Naive thymus-derived CD8-positive, alpha-beta T cell (primary cell): ENCODE data around the gene CDHR2. TPM values are rescaled to one million over a fixed set of nuclear protein-coding genes. Genes with fewer than 3 reads are reported as not detected.
A peak's percentile ranks its signal among the peaks of the same experiment; 100 is the strongest.

ENCODE experiments used
- ATAC-seq, 2 donors: fragments of 150-1000 bp; cut with Tn5 transposase in 1 of 2; sonication (Bioruptor Pico), chemical (Tn5 transposase) in 1 of 2; 1 replicate in 1 of 2; 2 replicates in 1 of 2; pipeline ENCODE4 v1.10.0; 2021; ENCODE audit warnings: mild to moderate bottlenecking in 2 of 2, moderate library complexity in 2 of 2
- POLR2A ChIA-PET: fragments of 350-600 bp; sonication (Branson Sonifier 250); formaldehyde crosslinking; loops from one replicate; lab custom pipeline; 2021; ENCODE audit warnings: antibody characterized with exemption; lab: Charles Lee
- DNase-seq, 10 donors: peaks; one replicate each; pipeline versions ENCODE4 v3.0.0 to v3.0.0-alpha.2; 2020 to 2022
- H3K27ac Mint-ChIP-seq, 10 donors: one replicate each; pipeline ENCODE4 v1.8.0; 2020 to 2022; ENCODE audit warnings: mild to moderate bottlenecking in 10 of 10, mixed read lengths in 10 of 10, moderate library complexity in 4 of 10, inconsistent platforms in 1 of 10
- H3K27me3 Mint-ChIP-seq, 5 donors: one replicate each; pipeline ENCODE4 v1.8.0; 2021 to 2022; ENCODE audit warnings: mixed read lengths in 5 of 5
- H3K36me3 Mint-ChIP-seq, 3 donors: one replicate each; pipeline ENCODE4 v1.8.0; 2020 to 2022; ENCODE audit warnings: mixed read lengths in 3 of 3, mild to moderate bottlenecking in 2 of 3, inconsistent platforms in 1 of 3
- H3K4me1 Mint-ChIP-seq, 4 donors: one replicate each; pipeline ENCODE4 v1.8.0; 2021 to 2022; ENCODE audit warnings: mixed read lengths in 4 of 4
- H3K4me3 Mint-ChIP-seq, 10 donors: one replicate each; pipeline ENCODE4 v1.8.0; 2020 to 2022; ENCODE audit warnings: mild to moderate bottlenecking in 10 of 10, mixed read lengths in 10 of 10, moderate library complexity in 6 of 10, inconsistent platforms in 1 of 10
- H3K9me3 Mint-ChIP-seq, 9 donors: one replicate each; pipeline ENCODE4 v1.8.0; 2020 to 2022; ENCODE audit warnings: mixed read lengths in 9 of 9, mild to moderate bottlenecking in 3 of 9, inconsistent platforms in 1 of 9, moderate library complexity in 1 of 9
- polyA plus RNA-seq, 3 donors: library from polyadenylated mRNA; unstranded; fragments of 300-500 nt; fragmentation: Illumina TruSeq; gene quantifications; one replicate each; pipeline ENCODE4 v1.2.3, GENCODE V29; 2021
- total RNA-seq, 8 experiments: library from RNA in 2 of 8; stranded (reverse) in 2 of 8; gene quantifications; one replicate each; pipeline ENCODE4 v1.2.3 and lab custom pipeline; 2021 to 2026

The CDHR2 gene
- total and polyA plus RNA-seq, 5 experiments from 2014 or later = 0.26 to 4.8 (median 3.6) TPM; not detected in 2

DNA sequence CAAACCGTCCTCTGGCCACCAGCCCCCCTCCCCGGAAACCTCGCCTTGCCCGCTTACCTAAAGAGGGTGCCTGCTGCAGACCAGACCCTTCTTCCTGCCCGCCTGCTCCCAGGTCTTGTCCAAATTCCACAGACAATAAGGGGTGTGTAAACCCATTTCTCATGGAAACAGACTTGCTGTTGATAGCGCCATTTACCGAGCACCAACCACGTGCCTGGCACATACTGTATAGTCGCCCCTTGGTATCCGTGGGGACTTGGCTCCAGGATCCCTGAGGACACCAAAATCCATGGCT, 25.1 kb downstream of the CDHR2 start:
- H3K27ac Mint-ChIP-seq = peak overlapping the region in 1 of 10 donors; percentile 28
- peaks cover 0 to 5% (median 0%) of the 10 kb centered on the region in 5 donors for H3K27me3 Mint-ChIP-seq
- ATAC-seq (no peak), DNase-seq (no peak)
- H3K4me1 Mint-ChIP-seq = peaks cover 3 to 12% (median 6%) of the 10 kb centered on the region in 4 donors
- POLR2A ChIA-PET = interaction anchor here (1.0 to 3.3 kb wide), 4 partner anchors 30 to 158 kb away, joined by 3 to 15 read pairs (median 7); partner anchors contain the start of gene CLTB
- no peak overlapping the region for H3K4me3 Mint-ChIP-seq
- no peaks in the 10 kb centered on the region for H3K36me3 Mint-ChIP-seq
- H3K9me3 Mint-ChIP-seq = no peaks in the 10 kb centered on the region

DNA sequence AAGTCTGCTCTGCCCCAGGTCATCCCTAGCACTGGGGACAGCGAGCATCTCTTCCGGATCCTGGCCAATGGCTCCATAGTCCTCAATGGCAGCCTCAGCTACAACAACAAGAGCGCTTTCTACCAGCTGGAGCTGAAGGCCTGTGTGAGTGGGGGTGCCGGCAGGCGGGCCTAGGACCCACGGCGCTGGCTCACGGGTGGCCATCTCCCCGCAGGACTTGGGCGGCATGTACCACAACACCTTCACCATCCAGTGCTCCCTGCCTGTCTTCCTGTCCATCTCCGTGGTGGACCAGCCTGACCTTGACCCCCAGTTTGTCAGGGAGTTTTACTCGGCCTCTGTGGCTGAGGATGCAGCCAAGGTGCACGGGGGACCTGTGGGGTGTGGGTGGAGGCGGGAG, 25.9 kb downstream of the CDHR2 start:
- POLR2A ChIA-PET = interaction anchor here (1.8 to 3.3 kb wide), 2 partner anchors 31 to 158 kb away, joined by 5 to 15 read pairs; partner anchors contain the start of gene CLTB
- Mint-ChIP-seq H3K27me3 (peaks cover 0 to 3% (median 0%) of the 10 kb centered on the region in 5 donors), H3K36me3 (no peaks in the 10 kb centered on the region), H3K9me3 (no peaks in the 10 kb centered on the region), H3K4me3 (no peak overlapping the region), H3K4me1 (peaks cover 3 to 11% (median 6%) of the 10 kb centered on the region in 4 donors), H3K27ac (no peak overlapping the region)
- ATAC-seq (no peak), DNase-seq (no peak)

DNA sequence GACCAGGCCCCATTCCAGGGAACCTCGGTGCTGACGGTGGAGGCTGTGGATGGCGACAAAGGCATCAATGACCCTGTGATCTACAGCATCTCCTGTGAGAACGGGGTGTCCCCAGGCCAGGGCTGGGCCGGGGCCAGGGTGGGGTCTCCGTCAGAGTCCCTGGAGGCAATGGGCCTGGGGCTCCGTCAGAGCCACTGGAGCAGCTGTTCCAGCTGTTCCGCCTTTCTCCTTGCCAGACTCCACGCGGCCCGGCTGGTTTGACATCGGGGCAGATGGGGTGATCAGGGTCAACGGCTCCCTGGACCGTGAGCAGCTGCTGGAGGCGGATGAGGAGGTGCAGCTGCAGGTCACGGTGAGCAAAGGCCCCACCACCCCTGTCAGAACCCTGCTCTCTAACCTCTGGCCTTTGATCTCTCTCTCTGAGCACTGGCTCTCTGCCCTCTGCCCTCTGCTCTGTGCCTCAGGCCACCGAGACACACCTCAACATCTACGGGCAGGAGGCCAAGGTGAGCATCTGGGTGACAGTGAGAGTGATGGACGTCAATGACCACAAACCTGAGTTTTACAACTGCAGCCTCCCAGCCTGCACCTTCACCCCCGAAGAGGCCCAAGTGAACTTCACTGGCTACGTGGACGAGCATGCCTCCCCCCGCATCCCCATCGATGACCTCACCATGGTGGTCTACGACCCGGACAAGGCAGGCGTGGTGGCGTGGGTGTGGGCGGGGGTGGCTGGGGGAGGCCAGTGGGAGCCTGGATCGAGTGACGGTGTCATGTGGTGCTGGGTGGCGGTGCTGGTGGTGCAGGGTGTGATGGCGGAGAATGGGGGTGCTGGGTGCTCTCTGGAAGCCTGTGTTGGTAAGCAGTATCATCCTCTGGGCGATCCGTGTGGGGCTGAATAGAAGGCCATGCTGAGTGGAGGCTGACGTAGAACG, 26.6 kb downstream of the CDHR2 start:
- POLR2A ChIA-PET = interaction anchor here (3.3 kb wide), 1 partner anchor 32 kb away, joined by 15 read pairs; no protein-coding TSS in a partner anchor
- peaks cover 3 to 11% (median 6%) of the 10 kb centered on the region in 4 donors for H3K4me1 Mint-ChIP-seq
- H3K27ac Mint-ChIP-seq = peak overlapping the region in 2 of 10 donors; percentile 27 to 36
- H3K4me3 Mint-ChIP-seq = no peak overlapping the region
- no peak for DNase-seq
- H3K36me3 Mint-ChIP-seq = no peaks in the 10 kb centered on the region
- no peaks in the 10 kb centered on the region for H3K9me3 Mint-ChIP-seq
- H3K27me3 Mint-ChIP-seq = peaks cover 0 to 3% (median 0%) of the 10 kb centered on the region in 5 donors
- no peak for ATAC-seq

DNA sequence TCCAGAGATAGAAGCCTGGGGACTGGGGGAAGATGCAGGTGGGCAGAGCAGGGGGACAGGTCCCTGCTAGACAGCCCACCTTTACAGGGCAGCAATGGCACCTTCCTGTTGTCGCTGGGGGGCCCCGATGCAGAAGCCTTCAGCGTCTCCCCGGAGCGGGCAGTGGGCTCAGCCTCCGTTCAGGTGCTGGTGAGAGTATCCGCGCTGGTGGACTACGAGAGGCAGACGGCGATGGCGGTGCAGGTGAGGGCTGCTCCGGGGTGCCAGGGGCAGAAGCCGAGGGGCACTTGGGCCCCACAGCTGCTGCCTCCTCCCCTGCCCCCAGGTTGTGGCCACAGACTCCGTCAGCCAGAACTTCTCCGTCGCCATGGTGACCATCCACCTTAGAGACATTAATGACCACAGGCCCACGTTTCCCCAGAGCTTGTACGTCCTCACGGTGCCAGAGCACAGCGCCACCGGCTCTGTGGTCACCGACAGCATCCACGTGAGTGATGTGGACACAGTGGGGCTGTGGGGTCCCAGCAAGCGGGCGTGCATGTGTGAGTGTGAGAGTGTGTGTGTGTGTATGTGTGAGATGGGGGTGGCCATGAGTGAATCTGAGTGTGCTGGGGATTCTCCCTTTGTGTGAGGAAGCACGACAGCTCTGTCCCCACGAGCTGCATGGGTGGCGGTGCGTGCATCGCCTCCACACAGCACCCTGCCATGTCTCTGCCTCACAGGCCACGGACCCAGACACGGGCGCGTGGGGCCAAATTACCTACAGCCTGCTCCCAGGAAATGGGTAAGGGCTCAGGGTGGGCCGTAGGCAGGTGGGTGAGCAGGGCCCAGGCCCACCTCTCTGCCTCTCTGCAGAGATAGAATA, 28.4 kb downstream of the CDHR2 start:
- no peaks in the 10 kb centered on the region for H3K36me3 Mint-ChIP-seq
- no peak overlapping the region for H3K4me3 Mint-ChIP-seq
- DNase-seq (no peak), ATAC-seq (no peak)
- peaks cover 3 to 11% (median 6%) of the 10 kb centered on the region in 4 donors for H3K4me1 Mint-ChIP-seq
- H3K9me3 Mint-ChIP-seq = no peaks in the 10 kb centered on the region
- no peaks in the 10 kb centered on the region for H3K27me3 Mint-ChIP-seq
- H3K27ac Mint-ChIP-seq = no peak overlapping the region
- POLR2A ChIA-PET = interaction anchor here (1.8 kb wide), 1 partner anchor 40 kb away, joined by 6 read pairs; the partner anchor contains the start of gene RNF44

DNA sequence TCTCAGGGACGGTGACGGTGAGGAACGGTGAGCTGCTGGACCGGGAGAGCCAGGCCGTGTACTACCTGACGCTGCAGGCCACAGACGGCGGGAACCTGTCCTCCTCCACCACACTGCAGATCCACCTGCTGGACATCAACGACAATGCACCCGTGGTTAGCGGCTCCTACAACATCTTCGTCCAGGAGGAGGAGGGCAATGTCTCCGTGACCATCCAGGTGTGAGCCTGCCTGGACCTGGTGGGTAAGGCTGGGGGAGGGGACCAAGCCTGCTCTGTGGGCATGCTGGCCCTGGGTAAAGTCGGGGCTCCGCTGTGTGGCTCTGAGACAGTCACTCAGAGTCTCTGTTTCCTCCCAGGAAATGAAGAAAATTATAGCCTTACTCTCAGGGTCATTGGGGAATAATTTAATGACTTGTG, 29.3 kb downstream of the CDHR2 start:
- H3K4me3 Mint-ChIP-seq = no peak overlapping the region
- DNase-seq = peak in 8 of 10 donors; percentile 10 to 73 (median 33)
- POLR2A ChIA-PET = interaction anchor here (0.6 to 1.8 kb wide), 3 partner anchors 41 to 115 kb away, joined by 4 to 6 read pairs (median 5); partner anchors contain the start of gene RNF44
- peaks cover 0 to 3% (median 0%) of the 10 kb centered on the region in 9 donors for H3K9me3 Mint-ChIP-seq
- no peaks in the 10 kb centered on the region for H3K27me3 Mint-ChIP-seq
- ATAC-seq = peak; percentile 30 to 76
- peak overlapping the region in 2 of 10 donors; percentile 75 to 84 for H3K27ac Mint-ChIP-seq
- no peaks in the 10 kb centered on the region for H3K36me3 Mint-ChIP-seq
- peaks cover 3 to 11% (median 5%) of the 10 kb centered on the region in 4 donors for H3K4me1 Mint-ChIP-seq

DNA sequence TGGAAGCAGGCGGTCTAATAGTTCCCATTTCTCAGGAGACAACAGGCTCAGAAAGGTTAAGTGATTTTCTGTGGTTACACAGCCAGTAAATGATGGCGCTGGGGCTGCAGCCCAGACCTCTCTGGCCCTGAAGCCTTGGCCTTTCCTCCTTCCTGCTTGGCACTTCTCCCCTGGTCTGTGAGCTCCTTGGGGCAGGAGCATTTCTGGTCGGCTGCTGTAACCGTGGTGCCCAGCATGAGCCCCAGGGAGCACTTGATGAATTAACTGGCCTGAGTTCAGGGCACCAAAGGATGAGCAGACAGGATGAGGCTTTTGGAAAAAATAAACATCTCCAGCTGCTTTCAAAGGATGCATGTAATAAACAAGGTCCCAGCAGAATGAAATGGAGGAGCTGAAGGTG, 30.2 kb downstream of the CDHR2 start:
- H3K36me3 Mint-ChIP-seq = no peaks in the 10 kb centered on the region
- H3K27me3 Mint-ChIP-seq = no peaks in the 10 kb centered on the region
- peaks cover 0 to 11% (median 0%) of the 10 kb centered on the region in 9 donors for H3K9me3 Mint-ChIP-seq
- POLR2A ChIA-PET = interaction anchor here (0.8 to 1.8 kb wide), 3 partner anchors 42 to 83 kb away, joined by 3 to 6 read pairs (median 4); partner anchors contain the start of gene RNF44
- ATAC-seq = no peak
- no peak overlapping the region for H3K27ac Mint-ChIP-seq
- H3K4me3 Mint-ChIP-seq = no peak overlapping the region
- peaks cover 0 to 4% (median 0%) of the 10 kb centered on the region in 4 donors for H3K4me1 Mint-ChIP-seq
- DNase-seq = no peak

DNA sequence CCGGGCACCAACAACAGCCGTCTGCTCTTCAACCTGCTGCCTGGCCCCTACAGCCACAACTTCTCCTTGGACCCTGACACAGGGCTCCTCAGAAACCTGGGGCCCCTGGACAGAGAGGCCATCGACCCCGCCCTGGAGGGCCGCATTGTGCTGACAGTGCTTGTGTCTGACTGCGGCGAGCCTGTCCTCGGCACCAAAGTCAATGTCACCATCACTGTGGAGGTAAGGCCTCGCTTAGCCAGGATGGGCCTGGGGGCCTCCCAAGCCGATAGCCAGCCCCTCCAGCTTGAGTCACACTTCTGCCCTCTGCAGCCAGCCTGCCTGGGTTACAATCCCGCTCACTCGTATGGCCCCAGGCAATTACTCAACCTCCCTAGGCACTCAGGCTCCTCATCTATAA, 32.2 kb downstream of the CDHR2 start:
- ATAC-seq = no peak
- no peak for DNase-seq
- H3K9me3 Mint-ChIP-seq = peaks cover 0 to 26% (median 6%) of the 10 kb centered on the region in 9 donors
- peaks cover 0 to 2% (median 0%) of the 10 kb centered on the region in 4 donors for H3K4me1 Mint-ChIP-seq
- H3K27ac Mint-ChIP-seq = no peak overlapping the region
- H3K36me3 Mint-ChIP-seq = peaks cover 0 to 7% (median 7%) of the 10 kb centered on the region in 3 donors
- H3K4me3 Mint-ChIP-seq = no peak overlapping the region
- no peaks in the 10 kb centered on the region for H3K27me3 Mint-ChIP-seq
- POLR2A ChIA-PET = no interaction called here

DNA sequence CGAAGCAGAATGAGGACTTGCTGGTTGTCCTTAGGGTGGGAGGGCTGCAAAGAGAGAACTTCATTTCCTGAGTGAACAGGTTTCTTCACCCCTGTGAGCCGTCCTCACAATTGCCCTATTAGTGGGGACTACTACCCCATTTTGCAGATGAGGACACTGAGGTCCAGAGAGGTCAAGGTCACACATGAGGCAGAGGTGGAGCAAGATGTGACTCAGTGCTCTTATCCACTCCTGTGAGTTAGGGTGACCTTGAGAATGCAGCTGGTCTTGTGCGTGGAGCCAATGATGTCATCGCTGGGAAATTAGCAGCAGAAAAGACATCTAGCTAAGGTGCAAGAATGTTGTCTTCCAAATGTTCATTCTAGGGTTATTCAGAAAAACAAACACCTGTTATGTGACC, 33.9 kb downstream of the CDHR2 start:
- Mint-ChIP-seq H3K36me3 (peaks cover 0 to 7% (median 7%) of the 10 kb centered on the region in 3 donors), H3K27ac (no peak overlapping the region), H3K4me1 (peaks cover 0 to 2% (median 0%) of the 10 kb centered on the region in 4 donors), H3K4me3 (no peak overlapping the region), H3K9me3 (peaks cover 0 to 26% (median 6%) of the 10 kb centered on the region in 9 donors), H3K27me3 (peaks cover 0 to 2% (median 0%) of the 10 kb centered on the region in 5 donors)
- POLR2A ChIA-PET = no interaction called here
- no peak for ATAC-seq
- no peak for DNase-seq

DNA sequence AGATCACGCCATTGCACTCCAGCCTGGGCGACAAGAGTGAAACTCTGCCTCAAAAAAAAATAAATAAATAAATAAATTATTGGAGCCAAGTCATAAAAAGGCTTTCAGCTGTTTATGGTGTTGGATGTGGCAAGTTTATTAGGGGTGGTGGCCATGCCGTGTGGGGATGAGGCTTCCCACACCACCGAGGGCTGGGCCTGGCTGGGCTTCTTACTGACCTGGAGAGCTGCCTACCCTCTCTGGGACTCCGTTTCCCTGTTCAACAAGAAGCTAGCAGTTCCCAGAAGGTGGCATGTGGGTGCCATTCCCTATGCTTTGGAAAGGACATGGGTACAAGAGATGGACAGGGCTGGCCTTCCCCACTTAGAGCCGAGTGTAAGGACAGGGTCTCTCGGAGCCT, 38.3 kb downstream of the CDHR2 start:
- H3K4me3 Mint-ChIP-seq = no peak overlapping the region
- no peaks in the 10 kb centered on the region for H3K4me1 Mint-ChIP-seq
- DNase-seq (no peak), ATAC-seq (no peak)
- POLR2A ChIA-PET = no interaction called here
- H3K9me3 Mint-ChIP-seq = peaks cover 0 to 26% (median 6%) of the 10 kb centered on the region in 9 donors
- H3K36me3 Mint-ChIP-seq = peaks cover 0 to 7% (median 7%) of the 10 kb centered on the region in 3 donors
- H3K27ac Mint-ChIP-seq = no peak overlapping the region
- H3K27me3 Mint-ChIP-seq = peaks cover 0 to 6% (median 0%) of the 10 kb centered on the region in 5 donors

DNA sequence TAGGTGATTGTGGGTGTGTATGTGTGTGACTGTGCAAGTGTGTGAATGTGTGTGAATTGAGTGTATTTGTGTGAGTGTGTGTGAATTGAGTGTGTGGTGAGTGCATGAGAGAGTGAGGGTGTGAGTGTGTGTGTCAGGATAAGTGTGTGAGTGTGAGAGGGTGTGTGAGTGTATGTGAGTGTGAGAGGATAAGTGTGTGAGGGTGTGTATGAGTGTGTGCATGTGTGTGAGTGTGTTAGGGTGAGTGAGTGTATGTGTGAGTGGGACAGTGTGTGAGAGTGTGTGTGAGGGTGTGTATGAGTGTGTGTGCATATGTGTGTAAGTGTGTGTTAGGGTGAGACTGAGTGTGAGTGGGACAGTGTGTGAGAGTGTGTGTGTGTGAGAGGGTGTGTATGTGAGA, 39.2 kb downstream of the CDHR2 start:
- no peak for ATAC-seq
- no peaks in the 10 kb centered on the region for H3K4me1 Mint-ChIP-seq
- peaks cover 0 to 25% (median 6%) of the 10 kb centered on the region in 9 donors for H3K9me3 Mint-ChIP-seq
- POLR2A ChIA-PET = no interaction called here
- peaks cover 0 to 7% (median 7%) of the 10 kb centered on the region in 3 donors for H3K36me3 Mint-ChIP-seq
- H3K4me3 Mint-ChIP-seq = no peak overlapping the region
- H3K27me3 Mint-ChIP-seq = peaks cover 0 to 6% (median 0%) of the 10 kb centered on the region in 5 donors
- DNase-seq = no peak
- H3K27ac Mint-ChIP-seq = peak overlapping the region in 1 of 10 donors; percentile 15

DNA sequence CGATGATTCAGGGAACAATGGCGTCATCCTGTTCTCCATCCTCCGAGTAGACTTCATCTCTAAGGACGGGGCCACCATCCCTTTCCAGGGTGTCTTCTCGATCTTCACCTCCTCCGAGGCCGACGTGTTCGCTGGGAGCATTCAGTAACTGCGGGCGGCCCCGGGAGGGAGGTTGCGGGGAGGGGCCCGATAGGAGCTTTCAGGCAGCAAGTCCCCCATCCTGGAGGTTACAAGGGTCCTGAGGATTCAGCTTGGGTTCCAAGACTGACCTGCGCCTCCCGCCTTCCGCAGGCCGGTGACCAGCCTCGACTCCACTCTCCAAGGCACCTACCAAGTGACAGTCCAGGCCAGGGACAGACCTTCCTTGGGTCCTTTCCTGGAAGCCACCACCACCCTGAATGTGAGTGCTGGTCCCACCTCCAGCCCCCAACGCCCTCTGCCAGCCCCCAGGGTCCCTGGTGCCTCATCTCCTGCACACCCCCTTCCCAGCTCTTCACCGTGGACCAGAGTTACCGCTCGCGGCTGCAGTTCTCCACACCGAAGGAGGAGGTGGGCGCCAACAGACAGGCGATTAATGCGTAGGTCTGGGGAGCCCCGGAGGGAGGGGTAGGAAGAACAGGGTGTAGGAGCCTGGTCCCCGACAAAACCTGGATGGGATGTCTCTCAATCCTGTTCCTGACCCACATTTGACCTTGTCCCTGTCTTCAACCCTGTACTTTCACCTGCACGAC, 40.1 kb downstream of the CDHR2 start:
- Mint-ChIP-seq H3K27me3 (peaks cover 0 to 6% (median 0%) of the 10 kb centered on the region in 5 donors), H3K4me3 (no peak overlapping the region), H3K27ac (no peak overlapping the region), H3K4me1 (no peaks in the 10 kb centered on the region), H3K9me3 (peaks cover 0 to 15% (median 6%) of the 10 kb centered on the region in 9 donors), H3K36me3 (peaks cover 0 to 7% (median 7%) of the 10 kb centered on the region in 3 donors)
- POLR2A ChIA-PET = no interaction called here
- no peak for DNase-seq
- no peak for ATAC-seq
